Upper lobe of left lung (tissue), 4 donors: Measurements from ENCODE around the gene PRPF18.

ENCODE experiments used
- CTCF ChIP-seq, 6 experiments: fragments of 450-650 bp in 4 of 6; fragments of 200-600 bp in 2 of 6; sonication (generic) in 2 of 6; IDR thresholded peaks; one replicate each; pipeline ENCODE4 v1.5.1; 2016 to 2019; ENCODE audit warnings: antibody characterized with exemption in 6 of 6
- EP300 ChIP-seq, 4 donors: sonication (generic); formaldehyde crosslinking; IDR thresholded peaks; one replicate each; pipeline ENCODE4 v1.5.1; 2017; ENCODE audit warnings: antibody characterized with exemption in 4 of 4, control low read depth in 2 of 4
- POLR2AphosphoS5 ChIP-seq, 2 donors: sonication (generic); formaldehyde crosslinking; IDR thresholded peaks; one replicate each; pipeline ENCODE4 v1.5.1; 2017; ENCODE audit warnings: antibody characterized with exemption in 2 of 2

- TF ChIP-seq CTCF (IDR thresholded peaks at IDR 0.05), result no peak
- TF ChIP-seq EP300 (IDR thresholded peaks at IDR 0.05), result no peak
- no peak for TF ChIP-seq POLR2AphosphoS5 (IDR thresholded peaks at IDR 0.05)
Observed at GRCh38 chr10:13593535-13593934, 6.8 kb downstream of the PRPF18 start.
